ENCODE data around the gene PRDM16.
A peak's percentile ranks its signal among the peaks of the same experiment; 100 is the strongest.

Gene PRDM16

GRCh38 chr1:3473381-3473844, 404.4 kb downstream of the PRDM16 start:
- TF ChIP-seq, protein P1, sequence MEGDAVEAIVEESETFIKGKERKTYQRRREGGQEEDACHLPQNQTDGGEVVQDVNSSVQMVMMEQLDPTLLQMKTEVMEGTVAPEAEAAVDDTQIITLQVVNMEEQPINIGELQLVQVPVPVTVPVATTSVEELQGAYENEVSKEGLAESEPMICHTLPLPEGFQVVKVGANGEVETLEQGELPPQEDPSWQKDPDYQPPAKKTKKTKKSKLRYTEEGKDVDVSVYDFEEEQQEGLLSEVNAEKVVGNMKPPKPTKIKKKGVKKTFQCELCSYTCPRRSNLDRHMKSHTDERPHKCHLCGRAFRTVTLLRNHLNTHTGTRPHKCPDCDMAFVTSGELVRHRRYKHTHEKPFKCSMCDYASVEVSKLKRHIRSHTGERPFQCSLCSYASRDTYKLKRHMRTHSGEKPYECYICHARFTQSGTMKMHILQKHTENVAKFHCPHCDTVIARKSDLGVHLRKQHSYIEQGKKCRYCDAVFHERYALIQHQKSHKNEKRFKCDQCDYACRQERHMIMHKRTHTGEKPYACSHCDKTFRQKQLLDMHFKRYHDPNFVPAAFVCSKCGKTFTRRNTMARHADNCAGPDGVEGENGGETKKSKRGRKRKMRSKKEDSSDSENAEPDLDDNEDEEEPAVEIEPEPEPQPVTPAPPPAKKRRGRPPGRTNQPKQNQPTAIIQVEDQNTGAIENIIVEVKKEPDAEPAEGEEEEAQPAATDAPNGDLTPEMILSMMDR (IDR thresholded peaks at IDR 0.05; ENCODE audit: low read depth, low read length), result no peak
- TF ChIP-seq MAX (IDR thresholded peaks at IDR 0.05; ENCODE audit: low read depth, low read length) (no peak), POLR2A (IDR thresholded peaks at IDR 0.05; ENCODE audit: extremely low read depth, insufficient read length) (no peak), MYC (IDR thresholded peaks at IDR 0.05; ENCODE audit: low read depth, low read length) (no peak)
- DNase-seq (ENCODE audit: low read depth), result peak; percentile 65
- H3K4me3 ChIP-seq (ENCODE audit: low read depth, low read length), result no peak overlapping the region

GRCh38 chr1:3474016-3474415, 405.0 kb downstream of the PRDM16 start:
- no peak for TF ChIP-seq POLR2A (IDR thresholded peaks at IDR 0.05; ENCODE audit: extremely low read depth, insufficient read length)
- 0 out of 2 replicates have a peak, but pooled peaks have one; percentile 40 for TF ChIP-seq MAX (IDR thresholded peaks at IDR 0.05; ENCODE audit: low read depth, low read length)
- no peak for DNase-seq (ENCODE audit: low read depth)
- no peak overlapping the region for H3K4me3 ChIP-seq (ENCODE audit: low read depth, low read length)

- H3K4me3 ChIP-seq (ENCODE audit: low read depth, low read length), result no peak overlapping the region
- no peak for TF ChIP-seq MAX (IDR thresholded peaks at IDR 0.05; ENCODE audit: low read depth, low read length)
- TF ChIP-seq, protein P1 (IDR thresholded peaks at IDR 0.05; ENCODE audit: low read depth, low read length), result no peak
- TF ChIP-seq POLR2A (IDR thresholded peaks at IDR 0.05; ENCODE audit: extremely low read depth, insufficient read length), result no peak
- no peak for TF ChIP-seq MYC (IDR thresholded peaks at IDR 0.05; ENCODE audit: low read depth, low read length)
- no peak for DNase-seq (ENCODE audit: low read depth)
These were observed 405.4 kb downstream of the PRDM16 start for GRCh38 chr1:3474421-3474820.

GRCh38 chr1:3475839-3476573, 407.0 kb downstream of the PRDM16 start:
- TF ChIP-seq POLR2A (IDR thresholded peaks at IDR 0.05; ENCODE audit: extremely low read depth, insufficient read length), result no peak
- no peak for TF ChIP-seq MYC (IDR thresholded peaks at IDR 0.05; ENCODE audit: low read depth, low read length)
- TF ChIP-seq MAX (IDR thresholded peaks at IDR 0.05; ENCODE audit: low read depth, low read length), result no peak
- TF ChIP-seq, protein P1 (IDR thresholded peaks at IDR 0.05; ENCODE audit: low read depth, low read length), result no peak
- DNase-seq (ENCODE audit: low read depth), result no peak

DNA sequence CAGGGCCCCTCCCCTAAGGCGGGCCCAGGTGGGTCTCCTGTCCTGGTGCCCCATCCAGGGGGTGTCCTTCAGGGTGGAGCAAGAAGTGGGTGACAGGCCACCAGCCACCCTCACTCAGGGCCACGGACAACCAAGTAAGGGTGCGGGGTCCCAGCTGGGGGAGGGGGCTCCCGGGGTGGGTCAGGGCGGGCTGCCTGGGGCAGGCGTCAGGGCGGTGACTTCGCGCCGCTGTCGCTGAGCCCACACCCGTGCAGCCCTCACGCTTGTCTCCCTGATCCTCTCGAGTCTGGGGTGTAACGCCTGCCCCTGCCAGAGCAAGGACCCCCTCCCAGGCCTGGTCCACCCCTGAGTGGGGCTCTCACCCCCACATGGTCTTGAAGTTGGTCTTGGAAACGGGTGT, 407.7 kb downstream of the PRDM16 start:
- no peak for DNase-seq (ENCODE audit: low read depth)
- TF ChIP-seq MYC (IDR thresholded peaks at IDR 0.05; ENCODE audit: low read depth, low read length) (no peak), POLR2A (IDR thresholded peaks at IDR 0.05; ENCODE audit: extremely low read depth, insufficient read length) (no peak), MAX (IDR thresholded peaks at IDR 0.05; ENCODE audit: low read depth, low read length) (no peak)
- TF ChIP-seq, protein P1 (IDR thresholded peaks at IDR 0.05; ENCODE audit: low read depth, low read length), result no peak
- no peak overlapping the region for H3K4me3 ChIP-seq (ENCODE audit: low read depth, low read length)

More at GRCh38 chr1:3475839-3476573, 407.0 kb downstream of the PRDM16 start:
- H3K4me3 ChIP-seq (ENCODE audit: low read depth, low read length), result no peak overlapping the region

DNA sequence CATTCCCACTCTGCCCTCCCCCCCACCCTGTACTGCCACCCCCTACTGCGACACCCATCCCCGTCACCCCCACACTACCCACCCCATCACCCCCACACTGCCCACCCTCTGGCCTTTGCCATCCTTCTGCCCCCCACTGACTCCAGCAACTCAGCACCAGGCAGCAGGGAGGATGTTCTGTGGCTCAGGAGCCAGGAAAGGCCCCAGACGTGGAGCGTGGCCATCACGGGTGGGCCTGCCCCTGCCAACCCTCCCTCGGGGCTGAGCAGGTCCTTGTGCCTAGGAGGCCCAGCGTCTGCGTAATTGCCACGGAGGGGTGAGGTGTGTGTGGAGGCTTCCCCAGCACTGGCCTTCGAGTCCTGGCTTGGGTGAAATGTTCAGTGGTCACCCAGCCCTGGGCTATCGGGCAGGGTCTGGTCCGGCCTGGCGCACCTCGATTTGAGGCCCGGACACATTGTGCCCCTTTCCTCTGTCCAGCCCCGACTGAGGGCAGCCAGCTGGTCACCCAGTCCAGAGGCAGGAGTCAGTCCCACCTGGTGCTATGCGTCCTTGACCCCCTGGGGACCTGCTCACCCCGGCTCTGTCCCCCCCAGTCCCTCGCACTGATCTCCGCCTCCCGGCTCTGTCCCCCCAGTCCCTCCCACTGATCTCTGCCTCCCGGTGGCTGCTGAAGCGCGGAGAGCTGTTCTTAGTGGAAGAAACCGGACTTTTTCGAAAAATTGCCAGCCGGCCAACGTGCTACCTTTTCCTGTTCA, 408.4 kb downstream of the PRDM16 start:
- H3K4me3 ChIP-seq (ENCODE audit: low read depth, low read length), result no peak overlapping the region
- TF ChIP-seq POLR2A (IDR thresholded peaks at IDR 0.05; ENCODE audit: extremely low read depth, insufficient read length) (no peak), MAX (IDR thresholded peaks at IDR 0.05; ENCODE audit: low read depth, low read length) (no peak), MYC (IDR thresholded peaks at IDR 0.05; ENCODE audit: low read depth, low read length) (no peak)
- TF ChIP-seq, protein P1 (IDR thresholded peaks at IDR 0.05; ENCODE audit: low read depth, low read length), result no peak
- DNase-seq (ENCODE audit: low read depth), result no peak
